Testis (tissue), 3 donors: ENCODE data around the gene SLIT3. TPM values are rescaled to one million over a fixed set of nuclear protein-coding genes. Genes with fewer than 3 reads are reported as not detected.

Experiments
- DNase-seq: peaks from one replicate; pipeline ENCODE4 v3.0.0-alpha.2; 2019
- H3K27ac ChIP-seq, 2 donors: fragments of 200-600 bp; sonication (generic); one replicate each; pipeline ENCODE4 v1.5.1; 2019
- H3K27me3 ChIP-seq: fragments of 200-600 bp; sonication (generic); one replicate; pipeline ENCODE4 v1.5.1; 2019
- H3K36me3 ChIP-seq: fragments of 200-600 bp; sonication (generic); one replicate; pipeline ENCODE4 v1.5.1; 2017; ENCODE audit warnings: low read depth; ENCODE audit errors: missing control alignments
- H3K4me1 ChIP-seq: fragments of 200-600 bp; sonication (generic); one replicate; pipeline ENCODE4 v1.5.1; 2019
- H3K4me3 ChIP-seq, 2 donors: fragments of 200-600 bp; sonication (generic); one replicate each; pipeline ENCODE4 v1.5.1; 2017 to 2019
- H3K9me3 ChIP-seq: fragments of 200-600 bp; sonication (generic); one replicate; pipeline ENCODE4 v1.5.1; 2017
- POLR2A ChIP-seq: fragments of 450-650 bp; IDR thresholded peaks from one replicate; pipeline ENCODE4 v1.6.1; 2017; ENCODE audit warnings: antibody characterized with exemption, mild to moderate bottlenecking, moderate library complexity
- WGBS, 2 donors: methylation state at CpG; one replicate each; pipeline ENCODE4 v1.1.5; 2018; 5-methylcytosine and 5-hydroxymethylcytosine counted together
- intact Hi-C: fragments of 100-400 bp; cut with DNase I; formaldehyde crosslinking; loops from one replicate; pipeline ENCODE4 v1.15.1; 2023; ENCODE audit warnings: low total_unique reads
- polyA plus RNA-seq: library from polyadenylated mRNA; stranded (reverse); fragments of 350-450 nt; fragmentation: Illumina TruSeq; extraction: RNeasy Lipid Tissue Mini Kit (QIAGEN cat#74804); gene quantifications from one replicate; pipeline ENCODE4 v1.2.3, GENCODE V29; 2014; ENCODE audit warnings: low read depth, low replicate concordance; ENCODE audit not compliant: insufficient read depth
- total RNA-seq, 2 donors: library from RNA; depleted of rRNA; stranded (reverse); fragments of >200 nt; gene quantifications; one replicate each; pipeline ENCODE4 v1.2.3, GENCODE V29; 2016
- TF ChIP-seq, protein P1 (sequence below), 3 experiments: fragments of 450-650 bp in 2 of 3; fragments of 200-600 bp in 1 of 3; sonication (generic) in 1 of 3; IDR thresholded peaks; one replicate each; pipeline ENCODE4 v1.5.1; 2016 to 2019; ENCODE audit warnings: antibody characterized with exemption in 3 of 3, mild to moderate bottlenecking in 2 of 3, moderate library complexity in 1 of 3

Gene SLIT3
- total and polyA plus RNA-seq, 3 donors from 2014 or later = 4.8 to 23.2 (median 7.8) TPM

DNA sequence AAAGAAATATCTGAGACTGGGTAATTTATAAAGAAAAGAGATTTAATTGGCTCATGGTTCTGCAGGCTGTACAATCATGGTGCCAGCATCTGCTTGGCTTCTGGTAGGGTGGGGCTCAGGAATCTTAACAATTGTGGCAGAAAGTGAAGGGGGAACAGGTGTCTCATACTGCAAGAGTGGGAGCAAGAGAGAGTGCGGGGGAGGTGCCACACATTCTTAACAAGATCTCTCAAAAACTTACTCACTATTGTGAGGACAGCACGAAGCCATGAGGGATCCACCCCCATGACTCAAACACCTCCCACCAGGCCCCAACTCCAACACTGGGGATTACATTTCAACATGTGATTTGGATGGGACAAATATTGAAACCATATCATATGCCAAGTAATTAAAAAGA is 651.6 kb downstream of the SLIT3 start:
- intact Hi-C loops = no loop called here
- no peak for DNase-seq
- Histone ChIP-seq H3K4me1 (no peaks in the 10 kb centered on the region), H3K27me3 (no peaks in the 10 kb centered on the region), H3K27ac (no peak overlapping the region), H3K9me3 (no peaks in the 10 kb centered on the region), H3K4me3 (no peak overlapping the region), H3K36me3 (no peaks in the 10 kb centered on the region)
- WGBS, 2 donors = 84 to 87% methylated on average over 2 of the region's 2 CpGs
- no peak for TF ChIP-seq POLR2A
- TF ChIP-seq, protein P1, sequence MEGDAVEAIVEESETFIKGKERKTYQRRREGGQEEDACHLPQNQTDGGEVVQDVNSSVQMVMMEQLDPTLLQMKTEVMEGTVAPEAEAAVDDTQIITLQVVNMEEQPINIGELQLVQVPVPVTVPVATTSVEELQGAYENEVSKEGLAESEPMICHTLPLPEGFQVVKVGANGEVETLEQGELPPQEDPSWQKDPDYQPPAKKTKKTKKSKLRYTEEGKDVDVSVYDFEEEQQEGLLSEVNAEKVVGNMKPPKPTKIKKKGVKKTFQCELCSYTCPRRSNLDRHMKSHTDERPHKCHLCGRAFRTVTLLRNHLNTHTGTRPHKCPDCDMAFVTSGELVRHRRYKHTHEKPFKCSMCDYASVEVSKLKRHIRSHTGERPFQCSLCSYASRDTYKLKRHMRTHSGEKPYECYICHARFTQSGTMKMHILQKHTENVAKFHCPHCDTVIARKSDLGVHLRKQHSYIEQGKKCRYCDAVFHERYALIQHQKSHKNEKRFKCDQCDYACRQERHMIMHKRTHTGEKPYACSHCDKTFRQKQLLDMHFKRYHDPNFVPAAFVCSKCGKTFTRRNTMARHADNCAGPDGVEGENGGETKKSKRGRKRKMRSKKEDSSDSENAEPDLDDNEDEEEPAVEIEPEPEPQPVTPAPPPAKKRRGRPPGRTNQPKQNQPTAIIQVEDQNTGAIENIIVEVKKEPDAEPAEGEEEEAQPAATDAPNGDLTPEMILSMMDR (IDR thresholded peaks at IDR 0.05) = no peak

DNA sequence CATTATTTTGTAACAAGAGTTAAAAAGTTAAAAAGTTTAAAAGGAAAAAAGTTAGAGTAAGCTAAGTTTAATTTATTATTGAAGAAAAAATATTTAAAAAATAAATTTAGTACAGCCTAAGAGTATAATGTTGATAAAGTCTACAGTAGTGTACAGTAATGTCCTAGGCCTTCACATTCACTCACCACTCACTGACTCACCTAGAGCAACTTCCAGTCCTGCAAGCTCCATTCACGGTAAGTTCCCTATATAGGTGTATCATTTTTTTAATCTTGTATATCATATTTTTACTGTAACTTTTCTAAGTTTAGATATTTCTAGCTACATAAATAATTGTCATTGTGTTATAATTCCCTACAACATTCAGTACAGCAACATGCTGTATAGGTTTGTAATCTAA is 652.4 kb downstream of the SLIT3 start:
- Histone ChIP-seq H3K36me3 (no peaks in the 10 kb centered on the region), H3K4me1 (no peaks in the 10 kb centered on the region), H3K27me3 (no peaks in the 10 kb centered on the region), H3K4me3 (no peak overlapping the region), H3K27ac (no peak overlapping the region), H3K9me3 (no peaks in the 10 kb centered on the region)
- no peak for DNase-seq
- no peak for TF ChIP-seq POLR2A
- TF ChIP-seq, protein P1 (IDR thresholded peaks at IDR 0.05) = no peak
- 95 to 97% methylated on average over 1 of the region's 1 CpG for WGBS, 2 donors
- intact Hi-C loops = no loop called here

DNA sequence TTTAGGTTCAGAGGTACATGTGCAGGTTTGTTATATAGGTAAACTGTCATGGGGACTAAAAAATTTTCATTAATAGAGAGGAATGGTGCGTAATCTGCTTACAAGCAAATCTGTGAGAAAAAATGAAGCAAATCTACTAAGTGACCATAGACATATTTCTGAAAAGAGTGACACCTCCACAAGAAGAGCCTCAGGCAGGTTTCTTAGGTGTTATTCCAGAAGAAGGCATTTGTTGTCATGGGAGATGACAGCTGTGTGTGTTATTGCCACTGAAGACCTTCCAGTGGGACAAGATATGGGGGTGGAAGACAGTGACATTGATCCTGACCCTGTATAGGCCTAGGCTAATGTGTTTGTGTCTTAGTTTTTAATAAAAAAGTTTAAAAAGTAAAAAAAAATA is 652.9 kb downstream of the SLIT3 start:
- TF ChIP-seq POLR2A = no peak
- TF ChIP-seq, protein P1 (IDR thresholded peaks at IDR 0.05) = no peak
- no peak overlapping the region for H3K27ac ChIP-seq
- H3K36me3 ChIP-seq = no peaks in the 10 kb centered on the region
- H3K27me3 ChIP-seq = no peaks in the 10 kb centered on the region
- H3K4me1 ChIP-seq = no peaks in the 10 kb centered on the region
- no peaks in the 10 kb centered on the region for H3K9me3 ChIP-seq
- 96 to 98% methylated on average over 1 of the region's 1 CpG for WGBS, 2 donors
- intact Hi-C loops = no loop called here
- H3K4me3 ChIP-seq = no peak overlapping the region
- no peak for DNase-seq

DNA sequence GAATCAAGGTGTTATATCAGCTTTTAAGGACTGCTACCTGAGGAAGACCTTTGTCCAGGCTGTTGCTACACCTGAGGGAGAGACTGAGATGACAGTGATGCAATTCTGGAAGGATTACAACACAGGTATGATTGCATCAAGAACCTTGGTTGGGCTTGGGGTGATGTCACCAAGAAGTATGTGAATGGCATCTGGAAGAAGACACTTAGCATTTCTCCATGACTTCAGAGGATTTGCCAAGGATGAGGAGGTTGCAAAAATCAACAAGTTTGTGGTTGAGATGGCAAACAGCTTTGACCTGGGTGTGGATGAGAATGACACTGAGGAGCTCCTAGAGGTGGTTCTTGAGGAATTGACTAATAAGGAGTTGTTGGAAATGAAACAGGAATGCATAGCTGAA is 653.9 kb downstream of the SLIT3 start:
- TF ChIP-seq POLR2A = no peak
- TF ChIP-seq, protein P1 (IDR thresholded peaks at IDR 0.05) = no peak

DNA sequence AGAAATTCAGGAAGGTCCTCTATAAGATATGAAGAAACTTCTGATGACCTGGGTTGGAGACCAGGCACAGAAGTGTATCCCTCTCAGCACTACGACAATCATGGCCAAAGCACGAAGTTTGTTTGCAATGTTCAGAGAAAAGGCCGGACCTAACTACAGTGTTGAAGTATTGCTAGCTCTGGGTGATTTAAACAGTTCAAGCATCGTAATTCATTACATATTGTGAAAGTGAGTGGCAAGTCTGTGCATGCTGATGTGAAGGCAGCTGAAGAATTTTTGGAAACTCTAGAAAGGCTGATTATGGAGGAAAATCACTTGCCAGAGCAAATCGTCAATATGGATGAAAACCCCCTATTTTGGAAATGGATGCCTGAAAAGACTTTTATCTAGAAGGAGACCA is 654.6 kb downstream of the SLIT3 start:
- 91 to 92% methylated on average over 5 of the region's 5 CpGs for WGBS, 2 donors
- no peak overlapping the region for H3K27ac ChIP-seq
- H3K4me1 ChIP-seq = no peaks in the 10 kb centered on the region
- intact Hi-C loops = no loop called here
- no peaks in the 10 kb centered on the region for H3K27me3 ChIP-seq
- no peak for DNase-seq
- no peaks in the 10 kb centered on the region for H3K9me3 ChIP-seq
- no peak for TF ChIP-seq POLR2A
- TF ChIP-seq, protein P1 (IDR thresholded peaks at IDR 0.05) = no peak
- H3K36me3 ChIP-seq = no peaks in the 10 kb centered on the region
- H3K4me3 ChIP-seq = no peak overlapping the region

More for the DNA sequence above, 653.9 kb downstream of the SLIT3 start:
- intact Hi-C loops = no loop called here
- Histone ChIP-seq H3K4me1 (no peaks in the 10 kb centered on the region), H3K4me3 (no peak overlapping the region), H3K27ac (no peak overlapping the region), H3K27me3 (no peaks in the 10 kb centered on the region), H3K9me3 (no peaks in the 10 kb centered on the region), H3K36me3 (no peaks in the 10 kb centered on the region)
- DNase-seq = no peak
